Stimulated activated CD4-positive, alpha-beta T cell treated with anti-CD3 and anti-CD28 coated beads, TNF-alpha, amount 100 ng/mL, for 4 hours (primary cell): Measurements from ENCODE around the gene POMZP3.
"Not testable (repeated sequence)": the region's sequence is repeated elsewhere in the genome, so short reads cannot be mapped to it uniquely, and the experiment has no call there.

ENCODE experiments used
- DNase-seq, 3 experiments: peaks; one replicate each; pipeline ENCODE4 v3.0.0-alpha.2; 2020; ENCODE audit warnings: low read depth in 3 of 3

The POMZP3 gene

GRCh38 chr7:76588586-76588985, 38.5 kb downstream of the POMZP3 start:
- not testable (repeated sequence) for DNase-seq

- not testable (repeated sequence) for DNase-seq
These were observed 40.3 kb downstream of the POMZP3 start for GRCh38 chr7:76586585-76587315.

DNA sequence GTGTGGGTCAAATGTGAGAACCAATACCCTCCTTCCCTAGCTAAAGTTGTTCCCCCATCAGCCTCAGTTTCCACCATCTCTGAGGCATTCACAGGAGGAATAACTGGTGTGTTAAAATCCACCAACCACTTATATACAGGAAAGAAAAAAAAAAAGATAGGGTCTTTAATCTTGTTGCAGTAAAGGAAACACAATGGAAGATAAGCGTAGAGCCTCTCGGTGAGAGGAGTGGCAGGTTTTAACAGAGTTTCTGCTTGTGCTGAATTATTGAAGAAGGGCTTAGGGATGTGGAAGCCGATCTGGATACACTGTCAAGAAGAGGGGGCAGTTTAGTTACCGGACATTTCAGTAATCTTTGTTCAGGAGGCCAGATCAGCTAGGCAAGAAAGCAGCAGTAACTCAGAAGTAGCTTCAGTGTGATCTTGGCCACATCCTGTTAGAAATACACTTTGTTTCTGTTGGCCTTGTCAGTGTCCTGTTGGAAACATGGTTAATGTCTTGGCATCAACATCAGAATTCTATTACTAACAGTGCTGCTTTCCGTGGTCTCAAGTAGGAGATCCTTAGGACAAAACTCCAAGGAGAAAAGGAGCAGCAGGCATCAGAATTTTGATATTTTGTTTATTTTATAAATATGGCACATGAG, 43.3 kb downstream of the POMZP3 start:
- DNase-seq = not testable (repeated sequence)

DNA sequence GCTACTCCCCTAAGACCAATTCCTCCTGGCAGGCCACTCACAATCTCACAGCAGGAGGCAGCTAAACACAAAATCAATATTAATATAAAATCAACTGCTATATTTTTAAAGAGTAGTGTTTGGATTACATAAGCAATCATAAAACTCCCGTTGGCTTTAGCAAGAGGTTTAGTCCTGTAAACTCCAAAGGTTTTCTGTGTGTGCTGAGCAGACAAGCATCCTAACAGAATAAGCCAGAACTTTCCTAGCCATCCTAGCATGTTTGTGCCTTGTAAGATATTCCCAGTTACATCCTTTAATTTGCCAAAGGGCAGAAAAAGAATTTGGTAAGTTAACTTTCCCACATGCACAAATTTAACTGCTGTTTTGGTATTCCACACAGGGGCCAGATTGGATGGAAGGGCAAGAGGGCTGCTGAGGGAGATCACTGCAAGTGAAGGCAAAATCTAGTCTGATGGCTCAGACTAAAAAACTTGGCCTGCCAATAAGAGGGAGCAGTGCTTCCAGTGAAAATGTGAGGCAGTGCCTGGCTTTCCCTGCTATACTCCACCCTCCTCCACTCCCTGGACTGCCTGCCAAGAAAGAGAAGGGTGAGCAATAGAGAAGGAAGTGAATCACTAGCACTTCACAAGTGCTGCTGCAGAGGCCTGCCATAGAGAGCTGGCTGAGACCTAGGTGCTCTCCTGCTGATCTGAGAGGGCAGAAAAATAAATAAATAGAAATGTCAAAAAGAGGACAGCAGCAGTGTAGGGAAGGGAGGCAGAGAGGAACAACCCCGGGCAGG, 44.0 kb downstream of the POMZP3 start:
- DNase-seq = peak in 1 of 3 experiments; percentile 14

DNA sequence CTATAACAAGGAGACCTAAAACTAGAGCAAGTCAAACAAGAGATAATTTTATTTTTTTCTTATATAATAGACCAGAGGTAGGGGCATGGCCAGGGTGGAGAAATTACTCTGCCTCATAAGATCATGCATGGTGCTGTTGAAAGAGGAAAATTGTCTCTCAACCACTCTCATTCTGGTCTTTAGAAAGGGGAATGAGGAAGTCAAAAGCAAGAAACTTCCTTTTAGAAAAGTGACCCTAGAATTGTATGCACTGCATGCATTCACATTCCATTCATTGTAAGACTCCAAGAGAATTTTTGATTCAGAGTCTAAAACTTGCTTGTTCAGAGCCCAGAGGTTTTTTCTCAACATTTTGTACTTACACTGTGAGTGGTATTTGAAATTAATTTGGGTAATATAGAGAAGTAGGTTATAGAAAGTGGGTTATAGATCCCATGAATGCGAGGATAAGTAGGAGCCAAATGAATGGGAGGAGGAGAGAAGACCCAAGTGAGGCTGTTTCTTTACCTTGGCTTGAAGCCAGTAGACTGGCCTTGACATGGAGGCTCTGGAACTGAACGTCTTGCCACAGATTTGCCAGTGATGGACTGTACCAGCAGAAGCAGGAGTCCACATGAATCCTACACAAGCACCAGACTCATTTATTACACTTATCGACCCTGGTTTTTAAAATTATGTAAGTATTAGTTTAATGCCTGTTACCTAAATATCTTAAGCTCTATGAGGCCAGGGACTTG, 51.0 kb downstream of the POMZP3 start:
- not testable (repeated sequence) for DNase-seq

- not testable (repeated sequence) for DNase-seq
These were observed 51.6 kb downstream of the POMZP3 start for GRCh38 chr7:76575431-76575830.

GRCh38 chr7:76572296-76572695, 54.8 kb downstream of the POMZP3 start:
- DNase-seq = not testable (repeated sequence)

DNA sequence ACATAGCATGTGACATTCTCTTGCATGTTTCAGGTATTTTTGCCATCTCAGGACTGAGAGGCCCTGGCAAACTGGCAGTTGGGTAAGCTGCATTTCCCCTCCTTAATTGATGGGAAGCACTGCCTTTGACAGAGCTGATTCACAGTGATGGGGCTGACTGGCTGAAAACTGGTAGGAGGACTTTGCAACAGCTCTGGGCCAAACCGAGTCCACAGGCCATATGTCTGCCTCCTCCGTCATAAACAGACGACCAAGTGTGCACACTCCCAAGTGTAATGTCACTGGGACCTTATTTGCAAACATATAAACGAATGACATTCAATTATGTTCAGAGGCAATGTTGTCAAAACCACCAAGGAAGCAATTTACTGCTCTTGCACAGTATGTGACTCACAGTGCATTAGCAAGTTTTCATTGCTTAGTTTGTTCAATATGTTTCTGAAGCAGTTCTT, 56.7 kb downstream of the POMZP3 start:
- not testable (repeated sequence) for DNase-seq

DNA sequence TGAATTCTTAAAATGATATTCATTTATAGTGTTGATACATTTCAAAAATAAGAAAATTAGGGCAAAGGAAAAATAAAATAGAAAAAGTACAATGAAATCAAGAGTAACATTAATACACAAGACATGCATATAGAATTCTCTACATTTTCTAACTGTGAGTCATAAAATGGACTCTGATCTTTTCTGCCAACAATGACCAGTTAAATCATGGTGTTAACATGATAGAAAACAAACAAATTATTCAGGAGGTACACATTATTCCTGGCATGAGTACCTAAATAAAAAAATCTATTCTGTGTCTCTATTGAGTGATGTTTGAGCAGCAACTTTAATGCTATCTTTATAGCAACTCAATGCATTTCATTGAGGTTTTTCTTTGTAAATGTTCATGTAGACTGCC, 58.3 kb downstream of the POMZP3 start:
- DNase-seq = not testable (repeated sequence)

DNA sequence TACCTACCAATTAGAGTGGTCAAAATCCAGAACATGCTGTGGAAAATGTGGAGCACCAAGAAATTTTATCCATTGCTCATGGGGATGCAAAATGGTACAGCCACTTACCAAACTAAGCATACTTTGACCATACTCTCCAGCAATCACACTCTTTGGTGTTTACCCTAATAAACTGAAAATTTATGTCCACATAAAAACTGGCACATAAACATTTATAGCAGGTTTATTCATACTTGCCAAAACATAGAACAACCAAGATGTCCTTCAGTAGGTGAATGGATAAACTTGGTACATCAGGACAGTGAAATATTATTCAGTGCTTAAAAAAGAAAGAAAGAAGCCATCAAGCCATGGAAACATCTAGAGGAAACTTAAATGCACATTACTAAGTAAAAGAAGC, 59.3 kb downstream of the POMZP3 start:
- DNase-seq = not testable (repeated sequence)

GRCh38 chr7:76567311-76567710, 59.8 kb downstream of the POMZP3 start:
- not testable (repeated sequence) for DNase-seq

DNA sequence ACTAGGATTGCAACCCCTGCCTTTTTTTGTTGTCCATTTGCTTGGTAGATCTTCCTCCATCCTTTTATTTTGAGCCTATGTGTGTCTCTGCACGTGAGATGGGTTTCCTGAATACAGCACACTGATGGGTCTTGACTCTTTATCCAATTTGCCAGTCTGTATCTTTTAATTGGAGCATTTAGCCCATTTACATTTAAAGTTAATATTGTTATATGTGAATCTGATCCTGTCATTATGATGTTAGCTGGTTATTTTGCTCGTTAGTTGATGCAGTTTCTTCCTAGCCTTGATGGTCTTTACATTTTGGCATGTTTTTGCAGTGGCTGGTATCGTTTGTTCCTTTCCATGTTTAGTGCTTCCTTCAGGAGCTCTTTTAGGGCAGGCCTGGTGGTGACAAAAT, 62.1 kb downstream of the POMZP3 start:
- DNase-seq = not testable (repeated sequence)

DNA sequence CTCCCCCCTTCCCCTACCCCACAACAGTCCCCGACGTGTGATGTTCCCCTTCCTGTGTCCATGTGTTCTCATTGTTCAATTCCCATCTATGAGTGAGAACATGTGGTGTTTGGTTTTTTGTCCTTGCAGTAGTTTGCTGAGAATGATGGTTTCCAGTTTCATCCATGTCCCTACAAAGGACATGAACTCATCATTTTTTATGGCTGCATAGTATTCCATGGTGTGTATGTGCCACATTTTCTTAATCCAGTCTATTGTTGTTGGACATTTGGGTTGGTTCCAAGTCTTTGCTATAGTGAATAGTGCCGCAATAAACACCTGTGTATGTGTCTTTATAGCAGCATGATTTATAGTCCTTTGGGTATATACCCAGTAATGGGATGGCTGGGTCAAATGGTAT, 65.7 kb downstream of the POMZP3 start:
- not testable (repeated sequence) for DNase-seq

DNA sequence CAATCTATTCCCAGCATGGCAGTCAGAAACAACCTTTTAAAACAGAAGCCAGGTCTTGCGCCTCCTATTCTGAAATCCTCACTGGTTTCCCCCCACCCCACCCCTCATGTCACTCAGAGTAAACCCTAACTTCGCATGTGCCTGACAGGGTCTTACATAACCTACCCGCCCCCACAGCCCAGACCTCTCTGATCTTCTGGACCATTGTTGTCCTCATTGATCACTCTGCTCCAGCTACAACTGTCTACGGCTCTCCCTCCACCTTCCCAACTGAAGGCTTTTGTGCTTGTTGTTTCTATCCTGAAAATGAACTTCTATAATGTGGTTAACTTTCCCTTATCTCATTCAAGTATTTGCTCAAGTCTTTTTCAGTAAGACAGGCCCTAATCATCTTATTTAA, 66.9 kb downstream of the POMZP3 start:
- DNase-seq = not testable (repeated sequence)
